Upper lobe of left lung (tissue), 6 donors: ENCODE measurements around the gene GNB1L. TPM values are rescaled to one million over a fixed set of nuclear protein-coding genes. Genes with fewer than 3 reads are reported as not detected.
A peak's percentile ranks its signal among the peaks of the same experiment; 100 is the strongest.

Experiments used
- ATAC-seq, 2 donors: fragments of 200-7000 bp; cut with Tn5 transposase; one replicate each; pipeline ENCODE4 v1.9.1; 2022; ENCODE audit warnings: mild to moderate bottlenecking in 2 of 2, moderate library complexity in 2 of 2; ENCODE audit not compliant: low FRiP score in 2 of 2
- DNase-seq, 2 donors: peaks; one replicate each; pipeline ENCODE4 v3.0.0-alpha.2; 2019 to 2020
- H3K27ac ChIP-seq, 4 donors: fragments of 200-600 bp; sonication (generic); one replicate each; pipeline ENCODE4 v1.5.1; 2016 to 2019
- H3K27me3 ChIP-seq, 4 donors: fragments of 200-600 bp; sonication (generic); one replicate each; pipeline ENCODE4 v1.5.1; 2017 to 2019
- H3K36me3 ChIP-seq, 4 donors: fragments of 200-600 bp; sonication (generic); one replicate each; pipeline ENCODE4 v1.5.1; 2016 to 2019
- H3K4me1 ChIP-seq, 4 donors: fragments of 200-600 bp; sonication (generic); one replicate each; pipeline ENCODE4 v1.5.1; 2018 to 2019
- H3K4me3 ChIP-seq, 4 donors: fragments of 200-600 bp; sonication (generic); one replicate each; pipeline ENCODE4 v1.5.1; 2017 to 2019; ENCODE audit warnings: mild to moderate bottlenecking in 2 of 4, moderate library complexity in 1 of 4
- H3K9me3 ChIP-seq, 4 donors: fragments of 200-600 bp; sonication (generic); one replicate each; pipeline ENCODE4 v1.5.1; 2018 to 2019
- EP300 ChIP-seq, 4 donors: sonication (generic); formaldehyde crosslinking; IDR thresholded peaks; one replicate each; pipeline ENCODE4 v1.5.1; 2017; ENCODE audit warnings: antibody characterized with exemption in 4 of 4, control low read depth in 2 of 4
- POLR2A ChIP-seq, 4 donors: fragments of 450-650 bp; IDR thresholded peaks; one replicate each; pipeline ENCODE4 v1.5.1; 2016 to 2017; ENCODE audit warnings: antibody characterized with exemption in 4 of 4, mild to moderate bottlenecking in 2 of 4
- POLR2AphosphoS5 ChIP-seq, 2 donors: sonication (generic); formaldehyde crosslinking; IDR thresholded peaks; one replicate each; pipeline ENCODE4 v1.5.1; 2017; ENCODE audit warnings: antibody characterized with exemption in 2 of 2
- WGBS, 2 donors: methylation state at CpG; one replicate each; pipeline ENCODE4 v1.1.5; 2017 to 2018; 5-methylcytosine and 5-hydroxymethylcytosine counted together
- total RNA-seq, 6 donors: library from RNA; depleted of rRNA in 4 of 6; stranded (reverse); fragments of >200 nt in 4 of 6; gene quantifications; one replicate each; pipeline versions ENCODE4 v1.1.0 to v1.2.1, GENCODE V29; 2016 to 2021
- TF ChIP-seq, protein P1 (sequence below), 6 experiments: fragments of 450-650 bp in 4 of 6; fragments of 200-600 bp in 2 of 6; sonication (generic) in 2 of 6; IDR thresholded peaks; one replicate each; pipeline ENCODE4 v1.5.1; 2016 to 2019; ENCODE audit warnings: antibody characterized with exemption in 6 of 6
- donor health status: DM: no; HTN: no; CAD: no; lungs with moderate emphysema.
- donor health status: DM: no; HTN: yes; CAD: no; lungs with severe emphysema.

The GNB1L gene
- total RNA-seq, 6 donors from 2014 or later = 0.78 to 11.1 (median 6.8) TPM

DNA sequence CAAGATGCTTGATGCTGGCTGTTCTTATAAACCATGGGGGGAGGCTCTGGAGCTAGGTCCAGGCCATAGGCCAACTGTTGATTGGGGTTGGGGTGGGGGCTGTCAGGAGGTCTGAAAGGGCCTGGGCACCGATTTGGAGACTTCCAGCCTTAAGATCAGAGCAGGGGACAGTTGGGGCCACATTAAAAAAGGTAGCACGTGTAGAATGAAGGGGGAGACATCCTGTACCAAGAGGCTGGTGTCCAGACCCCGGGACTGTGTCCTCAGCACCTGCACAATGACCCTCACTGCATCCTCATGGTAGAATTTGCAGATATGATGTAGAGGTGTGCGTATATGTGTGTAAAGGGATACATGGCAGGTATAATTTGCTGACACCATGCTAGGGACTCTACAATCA is 106.5 kb downstream of the GNB1L start:
- H3K27ac ChIP-seq = no peak overlapping the region
- 61 to 81% methylated on average over 3 to 4 of the region's 4 CpGs for WGBS, 2 donors
- H3K27me3 ChIP-seq = no peaks in the 10 kb centered on the region
- DNase-seq (no peak), ATAC-seq (no peak)
- H3K36me3 ChIP-seq = no peaks in the 10 kb centered on the region
- H3K9me3 ChIP-seq = no peaks in the 10 kb centered on the region
- H3K4me1 ChIP-seq = no peaks in the 10 kb centered on the region
- TF ChIP-seq POLR2AphosphoS5 (IDR thresholded peaks at IDR 0.05) (no peak), POLR2A (IDR thresholded peaks at IDR 0.05) (no peak), EP300 (IDR thresholded peaks at IDR 0.05) (no peak)
- TF ChIP-seq, protein P1, sequence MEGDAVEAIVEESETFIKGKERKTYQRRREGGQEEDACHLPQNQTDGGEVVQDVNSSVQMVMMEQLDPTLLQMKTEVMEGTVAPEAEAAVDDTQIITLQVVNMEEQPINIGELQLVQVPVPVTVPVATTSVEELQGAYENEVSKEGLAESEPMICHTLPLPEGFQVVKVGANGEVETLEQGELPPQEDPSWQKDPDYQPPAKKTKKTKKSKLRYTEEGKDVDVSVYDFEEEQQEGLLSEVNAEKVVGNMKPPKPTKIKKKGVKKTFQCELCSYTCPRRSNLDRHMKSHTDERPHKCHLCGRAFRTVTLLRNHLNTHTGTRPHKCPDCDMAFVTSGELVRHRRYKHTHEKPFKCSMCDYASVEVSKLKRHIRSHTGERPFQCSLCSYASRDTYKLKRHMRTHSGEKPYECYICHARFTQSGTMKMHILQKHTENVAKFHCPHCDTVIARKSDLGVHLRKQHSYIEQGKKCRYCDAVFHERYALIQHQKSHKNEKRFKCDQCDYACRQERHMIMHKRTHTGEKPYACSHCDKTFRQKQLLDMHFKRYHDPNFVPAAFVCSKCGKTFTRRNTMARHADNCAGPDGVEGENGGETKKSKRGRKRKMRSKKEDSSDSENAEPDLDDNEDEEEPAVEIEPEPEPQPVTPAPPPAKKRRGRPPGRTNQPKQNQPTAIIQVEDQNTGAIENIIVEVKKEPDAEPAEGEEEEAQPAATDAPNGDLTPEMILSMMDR (IDR thresholded peaks at IDR 0.05) = no peak
- H3K4me3 ChIP-seq = no peak overlapping the region

DNA sequence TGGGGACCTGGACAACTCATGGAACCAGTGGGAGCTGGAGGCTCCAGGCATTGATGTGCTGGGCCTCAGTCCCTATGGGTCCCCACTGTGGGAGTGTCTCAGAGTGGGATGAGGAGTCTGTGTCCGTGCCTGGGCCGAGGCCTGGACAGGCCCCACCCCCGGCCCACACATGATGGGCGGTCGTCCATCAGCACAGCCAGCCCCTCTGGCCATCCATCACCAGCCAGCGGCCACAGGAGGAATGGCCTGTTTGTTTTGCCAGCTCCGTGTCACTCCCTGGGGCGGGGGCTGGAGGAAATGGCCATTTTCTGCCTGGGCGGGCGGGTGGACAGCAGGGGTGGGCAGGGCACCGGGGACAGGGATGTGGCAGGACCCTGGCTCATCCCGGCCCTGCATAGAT is 107.1 kb downstream of the GNB1L start:
- WGBS, 2 donors = 88% methylated on average over 6 of the region's 12 CpGs; no CpG with 5 or more reads in 1 of the 2 donors
- no peak for TF ChIP-seq POLR2A (IDR thresholded peaks at IDR 0.05)
- TF ChIP-seq, protein P1 (IDR thresholded peaks at IDR 0.05) = no peak
- no peak for TF ChIP-seq EP300 (IDR thresholded peaks at IDR 0.05)
- no peak for TF ChIP-seq POLR2AphosphoS5 (IDR thresholded peaks at IDR 0.05)

GRCh38 chr22:19746726-19747125 is 107.9 kb downstream of the GNB1L start:
- Histone ChIP-seq H3K4me1 (no peaks in the 10 kb centered on the region), H3K4me3 (no peak overlapping the region), H3K36me3 (no peaks in the 10 kb centered on the region), H3K27ac (no peak overlapping the region), H3K27me3 (no peaks in the 10 kb centered on the region), H3K9me3 (no peaks in the 10 kb centered on the region)
- no peak for TF ChIP-seq EP300 (IDR thresholded peaks at IDR 0.05)
- no peak for TF ChIP-seq POLR2A (IDR thresholded peaks at IDR 0.05)
- TF ChIP-seq, protein P1 (IDR thresholded peaks at IDR 0.05) = no peak
- no peak for TF ChIP-seq POLR2AphosphoS5 (IDR thresholded peaks at IDR 0.05)
- 93% methylated on average over 3 to 13 of the region's 13 CpGs for WGBS, 2 donors
- peak in 1 of 2 donors; percentile 63 for DNase-seq
- no peak for ATAC-seq

More for the DNA sequence above, 107.1 kb downstream of the GNB1L start:
- Histone ChIP-seq H3K4me3 (no peak overlapping the region), H3K27me3 (no peaks in the 10 kb centered on the region), H3K27ac (no peak overlapping the region), H3K9me3 (no peaks in the 10 kb centered on the region), H3K36me3 (no peaks in the 10 kb centered on the region), H3K4me1 (no peaks in the 10 kb centered on the region)
- ATAC-seq = no peak
- peak in 1 of 2 donors; percentile 60 for DNase-seq

DNA sequence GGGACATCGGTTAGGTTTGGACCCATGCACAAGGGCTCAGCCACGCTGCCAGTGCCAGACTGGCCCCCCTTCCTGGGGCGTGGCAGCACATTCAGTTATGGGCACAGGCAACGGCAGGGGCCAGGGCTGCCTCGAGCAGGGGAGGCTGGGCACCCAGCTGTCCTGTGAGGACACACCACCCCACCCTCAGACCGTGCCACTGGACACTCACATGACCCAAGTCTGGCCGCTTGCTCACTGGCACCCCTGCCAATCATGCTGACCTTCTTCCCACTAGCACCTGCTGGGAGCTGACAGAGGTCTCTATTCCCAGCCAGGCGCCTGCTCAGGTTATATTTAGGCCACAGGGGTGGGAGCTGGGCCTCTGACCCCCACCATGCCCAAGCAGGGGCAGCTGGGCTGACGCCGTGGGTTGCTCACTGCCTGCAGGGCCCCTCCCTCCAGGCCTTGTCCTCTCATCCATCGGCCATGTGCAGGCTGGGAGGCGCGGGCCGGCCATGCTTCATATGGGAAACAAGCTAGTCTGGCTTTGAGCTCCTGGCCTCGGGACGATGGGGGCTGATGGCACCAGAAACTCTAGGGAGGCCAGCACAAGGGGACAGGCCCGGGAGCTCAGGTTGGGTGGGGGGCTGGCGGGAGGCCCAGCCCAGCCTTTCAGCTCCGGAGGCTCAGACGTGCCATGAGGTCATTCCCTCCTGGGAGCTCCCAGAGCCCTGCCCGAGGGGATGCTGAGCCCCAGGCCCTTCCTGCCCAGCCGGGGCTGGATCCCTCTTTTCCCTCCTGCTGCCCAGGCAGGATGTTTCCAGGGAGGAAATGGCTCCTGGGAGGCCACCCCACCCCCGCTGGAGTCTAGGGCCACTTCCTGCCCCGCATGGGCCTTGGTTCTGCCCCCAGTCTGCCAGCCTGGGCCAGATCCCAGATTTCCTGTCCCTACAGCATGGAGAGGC is 109.2 kb downstream of the GNB1L start:
- no peaks in the 10 kb centered on the region for H3K36me3 ChIP-seq
- H3K4me1 ChIP-seq = no peaks in the 10 kb centered on the region
- TF ChIP-seq EP300 (IDR thresholded peaks at IDR 0.05) (no peak), POLR2A (IDR thresholded peaks at IDR 0.05) (no peak), POLR2AphosphoS5 (IDR thresholded peaks at IDR 0.05) (no peak)
- TF ChIP-seq, protein P1 (IDR thresholded peaks at IDR 0.05) = no peak
- DNase-seq (peak in 1 of 2 donors; percentile 82), ATAC-seq (no peak)
- no peaks in the 10 kb centered on the region for H3K27me3 ChIP-seq
- H3K27ac ChIP-seq = no peak overlapping the region
- H3K9me3 ChIP-seq = no peaks in the 10 kb centered on the region
- WGBS, 2 donors = 57 to 77% methylated on average over 10 to 23 of the region's 24 CpGs
- no peak overlapping the region for H3K4me3 ChIP-seq
